H1 (cell line): ENCODE measurements around the gene RANBP17. TPM values are rescaled to one million over a fixed set of nuclear protein-coding genes. Genes with fewer than 3 reads are reported as not detected.

Source experiments
- CTCF ChIA-PET: fragments of 300-600 bp; sonication (Branson Sonifier 250); formaldehyde crosslinking; loops from one replicate; lab custom pipeline; 2021; ENCODE audit not compliant: partially characterized antibody; lab: Charles Lee
- POLR2A ChIA-PET: fragments of 300-600 bp; sonication (Branson Sonifier 250); formaldehyde crosslinking; loops from one replicate; lab custom pipeline; 2021; ENCODE audit warnings: inconsistent platforms; ENCODE audit not compliant: partially characterized antibody; lab: Charles Lee
- DNase-seq, 2 experiments: peaks; one replicate each; pipeline versions ENCODE4 v3.0.0 to v3.0.0-alpha.2; 2010 to 2022; ENCODE audit warnings: low spot score in 2 of 2, low read depth in 1 of 2, mixed read lengths in 1 of 2
- FAIRE-seq: peaks from 2 replicates; lab custom pipeline; 2011; peaks lifted over from hg19 to GRCh38; lab: Jason Lieb, UNC
- H2AFZ ChIP-seq: 2 replicates; pipeline ENCODE4 v1.8.1; 2012; ENCODE audit warnings: low read length, inconsistent platforms
- H2AK5ac ChIP-seq: 2 replicates; pipeline ENCODE4 v1.6.1; 2013; ENCODE audit warnings: low read depth, low read length
- H2BK120ac ChIP-seq: replicated peaks from 2 replicates; pipeline ENCODE3; 2013; ENCODE audit warnings: low read depth, low read length, inconsistent platforms
- H2BK12ac ChIP-seq: 2 replicates; pipeline ENCODE4 v1.6.1; 2013; ENCODE audit warnings: low read depth, low read length
- H2BK15ac ChIP-seq: 2 replicates; pipeline ENCODE4 v1.6.1; 2013; ENCODE audit warnings: low read length
- H2BK20ac ChIP-seq: 2 replicates; pipeline ENCODE4 v1.6.1; 2013; ENCODE audit warnings: low read length
- H2BK5ac ChIP-seq: 2 replicates; pipeline ENCODE4 v1.6.1; 2013; ENCODE audit warnings: low read depth, low read length
- H3K14ac ChIP-seq: 2 replicates; pipeline ENCODE4 v1.6.1; 2013; ENCODE audit warnings: inconsistent platforms; ENCODE audit not compliant: insufficient read length
- H3K18ac ChIP-seq: 2 replicates; pipeline ENCODE4 v1.6.1; 2013; ENCODE audit warnings: low read length; ENCODE audit errors: extremely low read depth
- H3K23ac ChIP-seq: 2 replicates; pipeline ENCODE4 v1.6.1; 2013; ENCODE audit warnings: inconsistent platforms; ENCODE audit not compliant: insufficient read length
- H3K23me2 ChIP-seq: 2 replicates; pipeline ENCODE4 v1.6.1; 2013; ENCODE audit warnings: low read depth, low read length
- H3K27ac ChIP-seq: 2 replicates; pipeline ENCODE4 v1.6.1; 2011; ENCODE audit warnings: low read depth, low read length, inconsistent platforms
- H3K27me3 ChIP-seq, 4 experiments: replicated peaks in 1 of 4; 1 replicate in 1 of 4; 2 replicates in 3 of 4; pipeline versions ENCODE4 v1.6.1 to v1.8.1; 2011 to 2013; ENCODE audit warnings: low read length in 3 of 4, mild to moderate bottlenecking in 3 of 4, inconsistent platforms in 2 of 4, mixed read lengths in 2 of 4, moderate library complexity in 1 of 4; ENCODE audit not compliant: control insufficient read depth in 3 of 4, insufficient read depth in 3 of 4; ENCODE audit errors: extremely low read depth in 1 of 4
- H3K36me3 ChIP-seq, 4 experiments: 2 replicates each; pipeline versions ENCODE4 v1.6.1 to v1.8.1; 2011 to 2013; ENCODE audit warnings: mild to moderate bottlenecking in 4 of 4, low read length in 3 of 4, moderate library complexity in 2 of 4, control low read depth in 1 of 4, inconsistent platforms in 1 of 4; ENCODE audit not compliant: insufficient read depth in 4 of 4, control insufficient read depth in 2 of 4
- H3K4ac ChIP-seq: replicated peaks from 2 replicates; pipeline ENCODE3; 2013; ENCODE audit warnings: low read length, low read depth, mixed read lengths, inconsistent platforms; ENCODE audit not compliant: insufficient read length
- H3K4me1 ChIP-seq, 4 experiments: replicated peaks in 1 of 4; 1 replicate in 1 of 4; 2 replicates in 3 of 4; pipeline versions ENCODE4 v1.6.1 to v1.8.1; 2011 to 2013; ENCODE audit warnings: low read length in 3 of 4, inconsistent platforms in 2 of 4, mixed read lengths in 1 of 4; ENCODE audit not compliant: insufficient read depth in 4 of 4, control insufficient read depth in 3 of 4
- H3K4me2 ChIP-seq, 2 experiments: 2 replicates each; pipeline versions ENCODE4 v1.6.1 to v1.8.1; 2011 to 2013; ENCODE audit warnings: low read depth in 2 of 2, low read length in 2 of 2, control low read depth in 1 of 2, inconsistent platforms in 1 of 2, mild to moderate bottlenecking in 1 of 2; ENCODE audit not compliant: insufficient read depth in 1 of 2
- H3K4me3 ChIP-seq, 4 experiments: fragments of 200-600, 300-600 bp in 1 of 4; sonication (generic), shearing (Covaris generic), sonication (Bioruptor Twin) in 1 of 4; 2 replicates each; pipeline versions ENCODE4 v1.5.1 to v1.8.1; 2011 to 2016; ENCODE audit warnings: low read length in 4 of 4, low read depth in 3 of 4, control low read depth in 2 of 4, inconsistent platforms in 2 of 4, mild to moderate bottlenecking in 2 of 4, mixed read lengths in 1 of 4, moderate library complexity in 1 of 4; ENCODE audit not compliant: insufficient read depth in 2 of 4; ENCODE audit errors: extremely low read depth in 1 of 4
- H3K56ac ChIP-seq: replicated peaks from 2 replicates; pipeline ENCODE3; 2013; ENCODE audit warnings: low read depth, mild to moderate bottlenecking, mixed read lengths, low read length, inconsistent platforms; ENCODE audit not compliant: insufficient read length
- H3K79me1 ChIP-seq: 2 replicates; pipeline ENCODE4 v1.6.1; 2013; ENCODE audit warnings: low read depth, low read length, control low read depth
- H3K79me2 ChIP-seq, 2 experiments: 2 replicates each; pipeline versions ENCODE4 v1.6.1 to v1.8.1; 2012 to 2013; ENCODE audit warnings: low read length in 2 of 2, mild to moderate bottlenecking in 2 of 2, inconsistent platforms in 1 of 2; ENCODE audit not compliant: insufficient read depth in 2 of 2, control insufficient read depth in 1 of 2
- H3K9ac ChIP-seq, 4 experiments: replicated peaks in 1 of 4; 1 replicate in 1 of 4; 2 replicates in 3 of 4; pipeline versions ENCODE4 v1.6.1 to v1.8.1; 2011 to 2013; ENCODE audit warnings: low read depth in 3 of 4, low read length in 3 of 4, control low read depth in 2 of 4, mild to moderate bottlenecking in 2 of 4, moderate library complexity in 2 of 4, inconsistent platforms in 1 of 4; ENCODE audit errors: extremely low read depth in 1 of 4
- H3K9me3 ChIP-seq, 2 experiments: 2 replicates each; pipeline versions ENCODE4 v1.6.1 to v1.8.1; 2012 to 2013; ENCODE audit warnings: mild to moderate bottlenecking in 2 of 2, moderate library complexity in 2 of 2, control low read depth in 1 of 2, inconsistent platforms in 1 of 2, low read depth in 1 of 2, low read length in 1 of 2, mixed read lengths in 1 of 2; ENCODE audit not compliant: insufficient read depth in 2 of 2
- H4K20me1 ChIP-seq, 2 experiments: replicated peaks in 1 of 2; 2 replicates each; pipeline versions ENCODE3 to v1.8.1; 2011 to 2013; ENCODE audit warnings: inconsistent platforms in 2 of 2, low read length in 2 of 2, mild to moderate bottlenecking in 1 of 2; ENCODE audit not compliant: insufficient read depth in 2 of 2, control insufficient read depth in 1 of 2
- H4K5ac ChIP-seq: 2 replicates; pipeline ENCODE4 v1.6.1; 2013; ENCODE audit warnings: low read length, low read depth, mixed read lengths, inconsistent platforms; ENCODE audit not compliant: insufficient read length
- H4K8ac ChIP-seq: 2 replicates; pipeline ENCODE4 v1.8.0; 2013; ENCODE audit warnings: mild to moderate bottlenecking, moderate library complexity, low read length, inconsistent platforms; ENCODE audit not compliant: insufficient read depth; ENCODE audit errors: extremely low read depth
- H4K91ac ChIP-seq: replicated peaks from 2 replicates; pipeline ENCODE3; 2013; ENCODE audit warnings: low read length, mixed read lengths, inconsistent platforms; ENCODE audit not compliant: insufficient read length
- BCL11A ChIP-seq, 2 experiments: IDR thresholded peaks; one replicate each; pipeline ENCODE4 v1.6.1; 2011; ENCODE audit warnings: low read depth in 2 of 2, low read length in 2 of 2, mild to moderate bottlenecking in 2 of 2
- CBX5 ChIP-seq: fragments of 300-800, 300-1000 bp; sonication (generic); IDR thresholded peaks from 2 replicates; pipeline ENCODE4 v1.7.1; 2016; ENCODE audit warnings: antibody characterized with exemption, low read length, low read depth
- CBX8 ChIP-seq: fragments of 300-800, 300-1000 bp; sonication (generic); IDR thresholded peaks from 2 replicates; pipeline ENCODE4 v1.7.1; 2016; ENCODE audit warnings: low read depth, low read length, borderline replicate concordance
- HDAC6 ChIP-seq: IDR thresholded peaks from one replicate; pipeline ENCODE4 v1.7.1; 2012; ENCODE audit warnings: low read depth, mild to moderate bottlenecking, inconsistent platforms, low read length, moderate library complexity
- KDM1A ChIP-seq: fragments of 200-600, 300-600 bp; sonication (generic); IDR thresholded peaks from 2 replicates; pipeline ENCODE4 v1.7.1; 2016; ENCODE audit warnings: mild to moderate bottlenecking, low read length, borderline replicate concordance
- POLR2AphosphoS5 ChIP-seq: IDR thresholded peaks from 2 replicates; pipeline ENCODE4 v1.6.1; 2011; ENCODE audit warnings: low read depth, low read length
- WGBS, 2 experiments: shearing (Covaris generic) in 1 of 2; methylation state at CpG; one replicate each; pipeline versions ENCODE4 v1.1.6 to v1.1.7; 2013 to 2015; ENCODE audit warnings: low lambda C conversion rate in 2 of 2, mixed read lengths in 2 of 2, inconsistent platforms in 1 of 2, low coverage in 1 of 2, missing lambda C conversion rate in 1 of 2; ENCODE audit not compliant: insufficient replicate concordance in 2 of 2, insufficient coverage in 1 of 2, insufficient read length in 1 of 2; ENCODE audit errors: extremely low coverage in 1 of 2, missing lambda C conversion rate in 1 of 2; 5-methylcytosine and 5-hydroxymethylcytosine counted together
- polyA plus RNA-seq, 7 experiments: library from polyadenylated mRNA; depleted of rRNA in 3 of 7; stranded (reverse) in 5 of 7; unstranded in 2 of 7; fragments of >200 nt in 5 of 7; fragments of 200-250 nt in 2 of 7; gene quantifications; 1 replicate in 5 of 7; 2 replicates in 1 of 7; 4 replicates in 1 of 7; pipeline versions ENCODE4 v1.2.1 to v1.2.3, GENCODE V29; 2011 to 2013; ENCODE audit warnings: missing spikeins in 2 of 7, mixed read lengths in 2 of 7
- total RNA-seq: library from RNA; stranded (reverse); fragmentation: NEBNext Ultra II Directional; extraction: Animal tissue kit (Norgen Biotek cat#: 25700); gene quantifications from 2 replicates; pipeline ENCODE4 v1.2.1, GENCODE V29; 2021

RANBP17 gene
- total and polyA plus RNA-seq, 2 of the 8 experiments (the other 6 are each of a cell fraction or from before 2014, with no cell fraction given), result 8.6 to 21.3 TPM

GRCh38 chr5:171337210-171337569 is 475.4 kb downstream of the RANBP17 start:
- Histone ChIP-seq H3K18ac (no peak overlapping the region), H3K79me1 (no peaks in the 10 kb centered on the region), H3K23me2 (no peaks in the 10 kb centered on the region), H4K91ac (no peak overlapping the region), H3K36me3 (no peaks in the 10 kb centered on the region), H3K9ac (no peak overlapping the region), H3K4me2 (peak overlapping the region; percentile 56 to 71; a peak in 3 of 4 replicates), H3K23ac (no peak overlapping the region), H3K79me2 (no peaks in the 10 kb centered on the region), H2BK120ac (no peak overlapping the region), H3K27me3 (peaks cover 1 to 27% (median 19%) of the 10 kb centered on the region in 4 experiments), H2AFZ (peak overlapping the region; percentile 55; the same call in 1 of the 2 replicates), H4K5ac (no peak overlapping the region), H4K20me1 (no peaks in the 10 kb centered on the region), H3K4me3 (peak overlapping the region in 1 of 4 experiments; percentile 41; a peak in 2 of 8 replicates), H3K27ac (no peak overlapping the region), H2BK15ac (no peak overlapping the region), H2AK5ac (no peak overlapping the region), H2BK20ac (no peak overlapping the region), H2BK5ac (no peak overlapping the region), H3K4me1 (peaks cover 0 to 6% (median under 1%) of the 10 kb centered on the region in 4 experiments; a peak in 1 of 7 replicates), H2BK12ac (no peak overlapping the region), H3K14ac (no peak overlapping the region), H3K9me3 (no peaks in the 10 kb centered on the region), H3K4ac (no peak overlapping the region), H3K56ac (no peak overlapping the region), H4K8ac (no peak overlapping the region)
- FAIRE-seq (no peak), DNase-seq (no peak)
- 64% methylated on average over 11 of the region's 11 CpGs; no CpG with 5 or more reads in 1 of the 2 experiments for WGBS, 2 experiments
- CTCF ChIA-PET, result interaction anchor here (0.7 to 6.6 kb wide), 16 partner anchors 9 to 681 kb away, joined by 3 to 36 read pairs (median 4); no protein-coding TSS in a partner anchor
- POLR2A ChIA-PET, result interaction anchor here (0.6 kb wide), 1 partner anchor 8 kb away, joined by 4 read pairs; no protein-coding TSS in a partner anchor
- TF ChIP-seq CBX5, result no peak
- TF ChIP-seq BCL11A (IDR thresholded peaks at IDR 0.05; ENCODE audit: low read depth in 2 of 2, low read length in 2 of 2), result no peak
- TF ChIP-seq CBX8, result no peak
- TF ChIP-seq HDAC6, result no peak
- no peak for TF ChIP-seq KDM1A
- TF ChIP-seq POLR2AphosphoS5, result no peak
